Measurements from ENCODE around the gene ADPRM. TPM values are rescaled to one million over a fixed set of nuclear protein-coding genes. Genes with fewer than 3 reads are reported as not detected.
A peak's percentile ranks its signal among the peaks of the same experiment; 100 is the strongest.

Gene ADPRM
- total RNA-seq, 4 donors from 2014 or later: 5.2 to 39.2 (median 26.5) TPM

GRCh38 chr17:10756185-10756584 lies 58.8 kb downstream of the ADPRM start:
- Histone ChIP-seq H3K4me1 (peaks cover 6 to 24% of the 10 kb centered on the region in 2 donors), H3K9me3 (no peaks in the 10 kb centered on the region), H3K36me3 (no peaks in the 10 kb centered on the region), H3K4me3 (no peak overlapping the region), H3K27ac (peak overlapping the region in 1 of 4 donors; percentile 78), H3K27me3 (no peaks in the 10 kb centered on the region)
- TF ChIP-seq CTCF (IDR thresholded peaks at IDR 0.05 in 4 of 5, conservative IDR thresholded peaks at IDR 0.05 in 1 of 5): no peak
- TF ChIP-seq POLR2A (IDR thresholded peaks at IDR 0.05): no peak
- intact Hi-C loops (cut with DNase I; ENCODE audit: low total_unique reads) (no loop called here), in situ Hi-C loops (cut with MboI; ENCODE audit: low sequenced_read_pairs in 4 of 4) (no loop called here)
- no peak for DNase-seq
- peak; percentile 21 to 33 for ATAC-seq

GRCh38 chr17:10756619-10757018 lies 59.2 kb downstream of the ADPRM start:
- TF ChIP-seq CTCF (IDR thresholded peaks at IDR 0.05 in 4 of 5, conservative IDR thresholded peaks at IDR 0.05 in 1 of 5) (no peak), POLR2A (IDR thresholded peaks at IDR 0.05) (no peak)
- Histone ChIP-seq H3K9me3 (no peaks in the 10 kb centered on the region), H3K4me1 (peaks cover 6 to 24% of the 10 kb centered on the region in 2 donors), H3K4me3 (no peak overlapping the region), H3K27me3 (no peaks in the 10 kb centered on the region), H3K36me3 (no peaks in the 10 kb centered on the region), H3K27ac (peak overlapping the region in 2 of 4 donors; percentile 59 to 78)
- DNase-seq (peak; percentile 62 to 65), ATAC-seq (peak; percentile 85 to 91)
- intact Hi-C loops (cut with DNase I; ENCODE audit: low total_unique reads) (no loop called here), in situ Hi-C loops (cut with MboI; ENCODE audit: low sequenced_read_pairs in 4 of 4) (no loop called here)

GRCh38 chr17:10757067-10757466 lies 59.7 kb downstream of the ADPRM start:
- TF ChIP-seq CTCF (IDR thresholded peaks at IDR 0.05 in 4 of 5, conservative IDR thresholded peaks at IDR 0.05 in 1 of 5): no peak
- no peak for TF ChIP-seq POLR2A (IDR thresholded peaks at IDR 0.05)
- intact Hi-C loops (cut with DNase I; ENCODE audit: low total_unique reads): no loop called here
- Histone ChIP-seq H3K4me3 (no peak overlapping the region), H3K27me3 (no peaks in the 10 kb centered on the region), H3K4me1 (peaks cover 6 to 24% of the 10 kb centered on the region in 2 donors), H3K9me3 (no peaks in the 10 kb centered on the region), H3K36me3 (no peaks in the 10 kb centered on the region), H3K27ac (peak overlapping the region in 2 of 4 donors; percentile 59 to 78)
- peak in 1 of 2 donors; percentile 12 for DNase-seq
- ATAC-seq: peak in 1 of 2 donors; percentile 16
- in situ Hi-C loops (cut with MboI; ENCODE audit: low sequenced_read_pairs in 4 of 4): no loop called here

- H3K27me3 ChIP-seq: no peaks in the 10 kb centered on the region
- no peaks in the 10 kb centered on the region for H3K36me3 ChIP-seq
- DNase-seq (no peak), ATAC-seq (no peak)
- peaks cover 6 to 24% of the 10 kb centered on the region in 2 donors for H3K4me1 ChIP-seq
- in situ Hi-C loops (cut with MboI; ENCODE audit: low sequenced_read_pairs in 4 of 4) (no loop called here), intact Hi-C loops (cut with DNase I; ENCODE audit: low total_unique reads) (no loop called here)
- H3K27ac ChIP-seq: peak overlapping the region in 1 of 4 donors; percentile 78
- TF ChIP-seq CTCF (IDR thresholded peaks at IDR 0.05 in 4 of 5, conservative IDR thresholded peaks at IDR 0.05 in 1 of 5) (no peak), POLR2A (IDR thresholded peaks at IDR 0.05) (no peak)
- H3K9me3 ChIP-seq: no peaks in the 10 kb centered on the region
- H3K4me3 ChIP-seq: no peak overlapping the region
These were observed 60.3 kb downstream of the ADPRM start for GRCh38 chr17:10757647-10758046.

GRCh38 chr17:10758062-10758461 lies 60.7 kb downstream of the ADPRM start:
- no peak for ATAC-seq
- no peaks in the 10 kb centered on the region for H3K36me3 ChIP-seq
- H3K27me3 ChIP-seq: no peaks in the 10 kb centered on the region
- no peak overlapping the region for H3K27ac ChIP-seq
- no peaks in the 10 kb centered on the region for H3K9me3 ChIP-seq
- no peak for TF ChIP-seq CTCF (IDR thresholded peaks at IDR 0.05 in 4 of 5, conservative IDR thresholded peaks at IDR 0.05 in 1 of 5)
- TF ChIP-seq POLR2A (IDR thresholded peaks at IDR 0.05): no peak
- intact Hi-C loops (cut with DNase I; ENCODE audit: low total_unique reads) (no loop called here), in situ Hi-C loops (cut with MboI; ENCODE audit: low sequenced_read_pairs in 4 of 4) (no loop called here)
- peaks cover 6 to 24% of the 10 kb centered on the region in 2 donors for H3K4me1 ChIP-seq
- H3K4me3 ChIP-seq: no peak overlapping the region
- DNase-seq: no peak

Measured in gastrocnemius medialis (tissue), 4 donors.